ENCODE results near the gene ABCA1. TPM values are rescaled to one million over a fixed set of nuclear protein-coding genes. Genes with fewer than 3 reads are reported as not detected.
A peak's percentile ranks its signal among the peaks of the same experiment; 100 is the strongest.

ABCA1 gene
- total RNA-seq, 1 donor from 2014 or later, result 12.6 TPM

GRCh38 chr9:104882566-104882965, 45.4 kb downstream of the ABCA1 start:
- intact Hi-C loops (cut with DNase I), result no loop called here
- no peak for DNase-seq (ENCODE audit: missing footprints)
- ATAC-seq, result no peak

DNA sequence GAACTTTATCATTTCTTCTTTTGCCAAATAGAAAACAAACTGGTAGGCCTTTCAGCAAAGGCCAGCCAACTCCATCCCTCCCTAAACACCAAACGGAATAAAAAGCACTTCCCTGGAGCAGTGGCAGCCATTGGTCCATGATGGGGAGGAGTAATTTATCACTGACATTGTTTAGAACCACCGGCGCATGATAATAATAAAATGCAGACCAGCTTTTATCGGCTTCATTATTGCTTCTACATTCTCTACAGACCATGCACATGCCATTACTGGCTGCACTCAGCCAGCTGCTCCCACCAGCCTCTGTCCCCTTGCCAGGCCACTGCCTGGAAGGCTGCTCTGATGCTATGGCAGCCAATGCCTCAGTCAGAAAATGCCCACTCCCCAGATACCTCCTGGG, 45.9 kb downstream of the ABCA1 start:
- DNase-seq (ENCODE audit: missing footprints) (no peak), ATAC-seq (no peak)
- intact Hi-C loops (cut with DNase I), result no loop called here

DNA sequence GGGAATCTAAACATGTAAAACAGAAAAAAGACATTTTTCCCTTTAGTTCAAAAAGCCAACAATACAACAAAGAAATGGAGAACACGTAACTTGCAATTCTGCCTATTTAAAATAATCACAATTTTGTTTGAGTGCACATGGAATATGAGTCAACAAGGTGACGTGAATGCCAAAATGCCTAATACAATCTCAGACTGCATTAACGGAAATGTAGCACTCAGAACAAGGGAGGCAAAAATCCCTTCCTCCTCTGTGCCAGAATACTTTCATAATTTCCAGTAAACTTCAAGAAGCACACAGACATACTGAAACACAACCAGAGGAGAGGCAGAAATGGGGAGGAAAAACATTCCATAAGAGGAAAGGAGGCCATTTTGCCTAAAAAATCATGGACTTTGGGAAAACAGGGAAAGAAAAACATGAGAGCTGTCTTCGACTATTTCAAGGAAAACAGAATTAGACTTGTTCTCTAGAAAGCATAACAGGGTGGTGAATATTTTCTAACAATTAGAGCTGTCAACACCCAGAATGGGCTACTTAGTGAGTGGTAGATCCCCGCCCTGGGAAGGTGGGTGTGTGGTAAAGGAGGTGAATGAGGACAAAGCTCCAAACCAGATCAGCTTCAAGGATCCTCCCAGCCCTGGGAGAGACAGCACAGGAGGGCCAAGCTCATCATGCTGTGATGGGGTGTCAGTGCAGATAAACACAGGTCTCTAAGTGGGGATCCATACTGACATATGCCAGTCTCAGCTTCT, 48.2 kb downstream of the ABCA1 start:
- ATAC-seq, result peak; percentile 40
- no peak for DNase-seq (ENCODE audit: missing footprints)

GRCh38 chr9:104876587-104876986, 51.4 kb downstream of the ABCA1 start:
- no peak for DNase-seq (ENCODE audit: missing footprints)
- no peak for ATAC-seq
- intact Hi-C loops (cut with DNase I), result no loop called here

More for the DNA sequence above, 48.2 kb downstream of the ABCA1 start:
- intact Hi-C loops (cut with DNase I), result no loop called here

DNA sequence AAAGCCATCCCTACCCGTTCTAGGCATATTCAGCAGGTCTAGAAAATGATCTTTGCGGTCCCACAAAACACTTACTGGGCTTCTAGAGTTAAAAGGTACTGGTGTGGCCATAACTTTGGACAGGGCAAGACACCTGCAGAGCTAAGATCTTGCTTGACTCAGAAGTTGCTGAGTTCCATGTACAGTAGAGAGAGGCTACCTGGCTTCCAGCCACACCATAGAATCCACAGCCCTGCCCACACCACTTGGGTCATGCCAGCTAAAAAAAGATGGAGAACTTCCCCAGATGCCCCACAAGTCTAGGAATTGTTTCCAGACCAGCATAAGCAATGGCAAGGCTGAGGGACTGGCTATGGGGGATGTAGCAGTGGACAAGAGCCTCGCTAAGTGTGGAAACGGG, 52.1 kb downstream of the ABCA1 start:
- intact Hi-C loops (cut with DNase I), result loop anchor here (1.0 kb wide), 1 partner anchor 31 kb away; no protein-coding TSS in a partner anchor
- no peak for DNase-seq (ENCODE audit: missing footprints)

GRCh38 chr9:104875320-104875719, 52.6 kb downstream of the ABCA1 start:
- ATAC-seq (no peak), DNase-seq (ENCODE audit: missing footprints) (no peak)
- intact Hi-C loops (cut with DNase I), result loop anchor here (1.0 kb wide), 1 partner anchor 32 kb away; no protein-coding TSS in a partner anchor

More for the DNA sequence above, 52.1 kb downstream of the ABCA1 start:
- no peak for ATAC-seq

DNA sequence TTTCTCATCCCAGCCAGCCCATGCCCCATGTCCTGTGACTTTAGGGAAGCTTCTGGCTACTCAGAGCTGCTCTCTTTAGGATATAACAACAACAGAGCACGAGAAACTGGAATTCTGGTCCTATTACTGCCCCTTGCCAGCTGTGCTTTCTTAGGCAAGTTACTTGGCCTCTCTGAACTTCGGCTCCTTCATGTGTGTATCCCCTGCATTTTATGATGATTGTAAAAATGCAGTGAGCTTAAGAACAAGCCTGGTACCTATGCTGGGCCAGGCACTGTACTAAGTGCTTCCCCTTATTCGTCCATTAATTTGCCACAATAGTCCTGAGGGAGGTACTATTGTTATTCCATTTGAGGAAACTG, 54.5 kb downstream of the ABCA1 start:
- intact Hi-C loops (cut with DNase I), result no loop called here
- ATAC-seq, result peak; percentile 18

GRCh38 chr9:104872656-104873488, 55.1 kb downstream of the ABCA1 start:
- DNase-seq (ENCODE audit: missing footprints) (no peak), ATAC-seq (peak; percentile 23)
- intact Hi-C loops (cut with DNase I), result no loop called here

More for the DNA sequence above, 54.5 kb downstream of the ABCA1 start:
- no peak for DNase-seq (ENCODE audit: missing footprints)

DNA sequence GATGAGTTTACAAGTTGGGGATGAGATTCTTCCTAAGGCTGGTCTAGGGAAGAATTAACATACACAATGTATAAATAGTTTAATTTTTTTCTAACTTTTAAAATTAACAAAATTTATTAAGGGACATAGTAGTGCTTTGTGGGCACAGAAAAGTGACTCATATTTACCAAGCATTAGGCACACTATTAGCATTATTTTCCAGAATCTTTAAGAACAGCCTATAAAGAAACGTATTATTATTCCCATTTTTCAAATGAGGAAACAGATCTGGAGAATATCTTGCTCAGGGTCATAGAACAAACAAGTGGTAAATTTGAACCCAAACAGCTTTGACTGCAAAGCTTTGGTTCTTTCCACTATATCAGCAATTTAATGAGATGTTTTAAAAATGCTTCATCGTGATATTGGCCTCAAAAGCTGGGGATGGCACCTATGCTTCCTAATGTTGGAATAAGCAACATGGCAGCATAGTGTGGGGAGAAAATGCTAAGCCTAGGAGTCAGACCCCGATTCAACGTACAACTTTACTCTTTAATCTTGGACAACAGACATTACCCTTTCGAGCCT, 55.9 kb downstream of the ABCA1 start:
- ATAC-seq (no peak), DNase-seq (ENCODE audit: missing footprints) (no peak)
- intact Hi-C loops (cut with DNase I), result no loop called here

GRCh38 chr9:104869811-104870210, 58.1 kb downstream of the ABCA1 start:
- intact Hi-C loops (cut with DNase I), result loop anchor here (2.0 to 5.0 kb wide), 4 partner anchors 39 to 172 kb away; partner anchors contain the start of gene ABCA1
- ATAC-seq, result no peak

DNA sequence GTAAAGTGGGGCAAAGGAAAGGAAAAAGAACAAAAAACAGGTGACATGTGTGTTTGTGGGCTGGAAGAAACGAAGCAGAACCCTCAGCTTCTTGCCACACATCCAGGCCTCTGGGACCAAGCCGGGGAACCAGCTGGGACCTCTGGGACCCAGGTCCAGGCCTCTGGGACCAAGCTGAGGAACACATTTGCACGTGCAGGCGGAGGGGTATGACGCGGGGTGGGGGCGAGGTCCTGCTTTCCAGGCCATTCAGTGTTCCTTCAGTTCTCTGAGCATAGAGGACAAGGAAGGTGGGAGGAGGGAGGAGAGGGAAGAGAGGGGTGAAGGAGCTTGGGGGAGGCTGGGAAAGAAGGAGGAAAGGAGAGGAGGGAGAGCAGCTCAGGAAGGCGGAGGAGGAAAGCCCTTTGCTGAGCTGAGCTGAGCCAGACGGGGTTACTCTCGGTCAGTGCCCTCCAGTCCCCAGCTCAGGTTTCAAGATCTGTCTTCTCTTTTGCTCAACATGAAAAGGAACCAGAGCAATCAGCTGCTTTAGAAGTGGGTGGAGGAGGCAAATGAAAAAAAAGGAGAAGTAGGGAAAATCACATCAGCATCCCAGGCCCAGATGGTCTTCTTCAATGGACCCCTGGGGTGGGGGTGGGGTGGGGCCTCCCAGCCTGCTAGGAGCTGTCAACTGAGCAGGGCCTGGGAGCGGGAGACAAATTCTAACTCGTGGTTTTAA, 59.1 kb downstream of the ABCA1 start:
- ATAC-seq (peak; percentile 90), DNase-seq (ENCODE audit: missing footprints) (peak; percentile 78)
- intact Hi-C loops (cut with DNase I), result loop anchor here (2.0 to 5.0 kb wide), 4 partner anchors 40 to 173 kb away; partner anchors contain the start of gene ABCA1

More at GRCh38 chr9:104869811-104870210, 58.1 kb downstream of the ABCA1 start:
- DNase-seq (ENCODE audit: missing footprints), result no peak

DNA sequence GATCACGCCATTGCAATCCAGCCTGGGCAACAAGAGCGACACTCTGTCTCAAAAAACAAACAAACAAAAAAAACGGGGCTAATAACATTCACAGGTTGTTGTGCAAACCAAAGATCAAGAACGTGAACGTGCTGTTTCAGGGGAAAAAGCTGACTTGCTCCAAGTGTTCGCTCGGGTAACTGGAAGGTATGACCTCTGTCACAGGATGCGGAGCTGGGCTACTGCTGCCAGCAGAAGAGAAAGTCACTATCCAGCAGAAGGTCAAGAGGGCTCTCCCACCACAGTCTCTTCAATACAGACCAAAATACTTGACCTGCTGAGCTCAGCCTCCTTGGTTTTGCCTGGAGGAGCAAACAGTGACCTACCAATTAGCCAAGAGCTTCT, 59.7 kb downstream of the ABCA1 start:
- peak; percentile 19 for ATAC-seq
- no peak for DNase-seq (ENCODE audit: missing footprints)
- intact Hi-C loops (cut with DNase I), result loop anchor here (2.0 to 5.0 kb wide), 4 partner anchors 41 to 174 kb away; partner anchors contain the start of gene ABCA1

- no peak for ATAC-seq
- intact Hi-C loops (cut with DNase I), result loop anchor here (5.0 kb wide), 3 partner anchors 61 to 176 kb away; partner anchors contain the start of gene ABCA1
Observed at GRCh38 chr9:104866191-104866590, 61.8 kb downstream of the ABCA1 start.

DNA sequence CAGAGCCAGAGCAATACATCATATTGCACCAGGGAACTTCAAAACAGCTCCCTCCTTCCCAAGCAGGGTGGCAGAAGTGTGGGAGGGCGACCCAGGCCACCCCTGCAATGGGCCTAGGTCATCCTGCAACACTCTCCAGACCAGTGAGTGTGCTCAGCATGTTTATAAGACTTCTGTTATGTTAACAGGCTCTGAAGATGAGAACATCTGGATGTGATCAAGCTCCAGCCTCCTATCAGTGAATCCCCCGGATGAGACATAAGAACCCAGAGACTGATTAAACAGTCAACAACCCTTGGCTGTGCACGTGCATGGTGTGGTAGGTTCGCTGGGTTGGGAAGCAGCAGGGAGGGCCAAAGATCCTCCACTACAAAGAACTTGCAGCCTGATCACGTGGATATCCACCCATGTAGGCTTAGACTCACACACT, 63.3 kb downstream of the ABCA1 start:
- ATAC-seq, result no peak
- intact Hi-C loops (cut with DNase I), result loop anchor here (5.0 kb wide), 3 partner anchors 63 to 178 kb away; partner anchors contain the start of gene ABCA1
- no peak for DNase-seq (ENCODE audit: missing footprints)

More at GRCh38 chr9:104866191-104866590, 61.8 kb downstream of the ABCA1 start:
- DNase-seq (ENCODE audit: missing footprints), result no peak

- intact Hi-C loops (cut with DNase I), result loop anchor here (2.0 kb wide), 2 partner anchors 295 to 551 kb away; no protein-coding TSS in a partner anchor
- DNase-seq (ENCODE audit: missing footprints) (no peak), ATAC-seq (peak; percentile 73)
Observed at GRCh38 chr9:104863180-104863883, 64.6 kb downstream of the ABCA1 start.

DNA sequence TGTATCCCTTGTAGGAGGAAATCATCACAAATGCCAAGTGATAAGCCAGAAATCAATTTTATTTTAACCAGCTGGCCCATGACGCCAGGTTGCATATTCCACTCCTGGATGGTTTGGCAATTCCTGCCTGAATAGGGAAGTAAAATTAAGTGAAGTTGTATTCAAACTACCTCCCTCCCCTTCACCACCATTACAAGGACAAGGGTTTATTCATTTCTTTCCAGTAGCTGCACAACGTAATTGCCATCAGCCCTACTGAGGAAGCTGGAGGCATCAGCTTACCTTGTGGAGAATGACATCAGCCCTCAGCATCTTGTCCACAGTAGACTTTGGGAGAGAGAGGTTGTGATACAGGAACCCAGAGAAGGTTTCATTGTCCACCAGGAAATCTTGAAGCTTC, 66.6 kb downstream of the ABCA1 start:
- DNase-seq (ENCODE audit: missing footprints), result no peak
- ATAC-seq, result no peak
- intact Hi-C loops (cut with DNase I), result no loop called here

DNA sequence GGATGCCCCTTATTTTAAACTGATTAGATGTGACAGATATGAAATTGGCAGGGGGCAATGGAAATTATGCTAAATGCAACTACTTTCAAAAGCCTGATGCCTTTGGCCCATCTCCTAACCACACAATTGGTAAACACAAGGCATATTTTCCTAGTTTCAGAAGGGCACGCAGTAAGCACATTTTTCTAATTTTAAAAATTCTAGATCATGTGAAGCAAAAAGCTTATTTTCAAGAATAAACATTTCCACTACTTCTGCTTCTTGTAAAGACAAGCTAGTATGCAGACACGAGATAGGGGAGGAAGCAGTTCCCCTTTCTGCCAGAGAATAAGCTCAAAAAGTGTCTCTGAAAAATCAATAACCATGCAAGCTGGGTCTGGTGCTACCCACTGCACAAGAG, 67.7 kb downstream of the ABCA1 start:
- intact Hi-C loops (cut with DNase I), result no loop called here
- ATAC-seq (peak; percentile 26), DNase-seq (ENCODE audit: missing footprints) (no peak)

DNA sequence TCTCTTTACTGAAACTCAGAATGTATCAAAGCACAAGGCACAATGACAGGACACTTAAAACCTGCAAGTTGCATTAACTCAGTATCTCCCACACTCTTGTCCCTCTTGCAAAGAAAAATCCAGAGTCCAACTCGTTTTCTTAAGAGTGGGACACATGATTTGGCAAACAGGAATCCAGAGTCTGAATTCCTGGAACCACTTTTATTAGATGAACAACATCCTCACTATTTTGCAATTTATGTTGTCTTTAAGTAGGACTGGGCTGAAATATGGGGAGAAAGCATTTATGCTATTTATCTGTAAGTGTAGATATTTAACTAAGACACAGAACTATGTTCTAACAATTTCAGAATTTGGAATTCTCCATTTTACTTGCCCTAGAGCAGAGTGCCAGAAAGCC, 69.1 kb downstream of the ABCA1 start:
- intact Hi-C loops (cut with DNase I), result no loop called here
- ATAC-seq, result no peak
- no peak for DNase-seq (ENCODE audit: missing footprints)
